EH (cell line): ENCODE data around the gene PIAS1.
"Not testable (repeated sequence)": the region's sequence is repeated elsewhere in the genome, so short reads cannot be mapped to it uniquely, and the experiment has no call there.

Experiments
- DNase-seq: peaks from one replicate; pipeline ENCODE4 v3.0.0-alpha.2; 2015; ENCODE audit warnings: low read depth

The PIAS1 gene

GRCh38 chr15:68114840-68115239 lies 60.7 kb downstream of the PIAS1 start:
- DNase-seq = no peak

DNA sequence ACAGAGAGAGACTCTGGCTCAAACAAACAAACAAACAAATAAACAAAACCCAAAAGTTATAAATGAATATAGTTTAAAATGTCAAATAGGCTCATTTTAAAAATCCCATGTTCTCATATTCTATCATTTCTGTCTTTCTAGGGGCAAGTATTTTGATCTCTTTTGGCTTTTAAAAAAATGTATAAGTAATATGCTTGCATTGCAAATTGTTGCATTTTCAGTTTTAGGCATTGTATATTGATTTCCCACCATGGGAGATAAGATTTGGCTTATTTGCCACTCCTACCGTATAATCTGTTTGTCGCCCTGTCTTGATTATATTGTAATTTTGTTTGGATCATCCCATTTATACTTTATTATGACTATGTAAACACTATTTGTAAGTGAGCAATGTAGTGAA lies 70.6 kb downstream of the PIAS1 start:
- DNase-seq = no peak

GRCh38 chr15:68126396-68126795 lies 72.3 kb downstream of the PIAS1 start:
- no peak for DNase-seq

GRCh38 chr15:68129072-68129471 lies 75.0 kb downstream of the PIAS1 start:
- DNase-seq = no peak

GRCh38 chr15:68130851-68131250 lies 76.7 kb downstream of the PIAS1 start:
- DNase-seq = no peak

GRCh38 chr15:68137096-68137495 lies 83.0 kb downstream of the PIAS1 start:
- DNase-seq = no peak

- DNase-seq = no peak
These were observed 89.0 kb downstream of the PIAS1 start for GRCh38 chr15:68143129-68143528.

- DNase-seq = no peak
These were observed 89.7 kb downstream of the PIAS1 start for GRCh38 chr15:68143785-68144184.

DNA sequence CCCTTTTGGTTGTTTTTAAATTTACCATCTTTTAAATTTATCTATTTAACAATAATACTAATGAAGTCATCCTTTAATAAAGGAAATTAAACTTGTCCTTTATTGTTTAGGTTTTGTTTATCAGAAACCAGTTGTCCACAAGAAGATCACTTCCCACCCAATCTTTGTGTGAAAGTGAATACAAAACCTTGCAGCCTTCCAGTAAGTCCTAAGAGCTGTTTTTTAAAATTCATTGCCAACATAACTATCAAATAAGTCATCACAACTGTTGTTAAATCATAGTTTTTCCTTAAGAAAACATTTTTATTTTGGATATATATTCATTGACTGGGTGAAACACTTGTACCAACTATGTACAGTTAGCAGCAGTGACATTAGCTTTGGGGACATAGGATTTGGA lies 91.6 kb downstream of the PIAS1 start:
- DNase-seq = peak; percentile 33

GRCh38 chr15:68148039-68148438 lies 93.9 kb downstream of the PIAS1 start:
- no peak for DNase-seq

GRCh38 chr15:68149059-68149458 lies 94.9 kb downstream of the PIAS1 start:
- peak; percentile 71 for DNase-seq

GRCh38 chr15:68150187-68150586 lies 96.1 kb downstream of the PIAS1 start:
- no peak for DNase-seq

- peak; percentile 58 for DNase-seq
These were observed 97.2 kb downstream of the PIAS1 start for GRCh38 chr15:68151277-68151676.

- no peak for DNase-seq
These were observed 98.2 kb downstream of the PIAS1 start for GRCh38 chr15:68152342-68152741.

DNA sequence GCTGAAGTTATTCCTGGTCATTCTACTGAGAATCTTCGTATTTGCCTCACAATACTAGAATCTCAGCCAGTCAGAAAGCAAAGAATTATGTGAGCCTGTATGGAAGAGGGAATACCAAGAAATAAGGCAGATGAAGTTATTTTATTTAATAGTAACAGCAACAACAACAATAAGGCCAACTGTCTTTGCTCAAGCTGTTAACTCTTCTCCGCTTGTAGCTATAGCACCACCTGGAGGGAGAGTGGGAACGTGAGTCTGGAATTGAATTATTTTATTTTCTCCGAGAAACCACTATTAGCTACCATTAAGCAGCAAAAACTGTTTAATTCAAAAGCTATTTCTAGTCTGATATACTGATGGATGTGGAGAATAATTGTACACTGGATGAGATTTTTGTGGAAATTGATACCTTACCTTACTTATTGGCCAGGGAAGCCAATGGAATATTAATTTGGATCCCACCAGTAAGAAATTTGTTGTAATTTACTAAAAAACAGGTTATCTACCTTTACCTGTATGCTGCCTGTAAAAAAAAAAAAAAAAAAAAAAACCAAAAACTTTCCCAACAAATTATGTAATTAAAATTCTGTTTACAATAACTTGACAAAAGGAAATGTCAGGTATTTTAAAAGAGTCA lies 100.9 kb downstream of the PIAS1 start:
- DNase-seq = peak; percentile 65

DNA sequence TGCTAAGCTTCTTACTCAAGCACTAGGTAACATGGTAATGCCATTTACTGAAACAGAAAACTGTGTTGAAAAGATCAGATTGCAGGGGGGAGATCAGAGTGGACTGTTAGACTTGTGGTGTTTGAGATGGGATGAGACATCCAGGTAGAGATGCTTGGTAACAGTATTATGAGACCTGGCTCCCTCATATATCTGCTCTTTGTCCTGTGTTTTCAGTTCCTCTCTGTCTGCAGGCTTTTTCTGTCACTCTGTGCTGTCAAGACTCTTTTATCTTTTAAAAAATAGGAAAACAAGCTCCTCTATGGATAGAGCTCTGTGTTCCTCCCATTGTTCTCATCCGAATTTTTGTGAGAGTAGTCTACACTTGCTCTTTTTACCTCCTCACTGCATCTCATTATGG lies 103.0 kb downstream of the PIAS1 start:
- DNase-seq = no peak

- DNase-seq = peak; percentile 45
These were observed 104.0 kb downstream of the PIAS1 start for GRCh38 chr15:68158046-68158628.

- no peak for DNase-seq
These were observed 109.1 kb downstream of the PIAS1 start for GRCh38 chr15:68163191-68163590.

GRCh38 chr15:68166847-68167246 lies 112.7 kb downstream of the PIAS1 start:
- DNase-seq = no peak

GRCh38 chr15:68172037-68172436 lies 117.9 kb downstream of the PIAS1 start:
- DNase-seq = not testable (repeated sequence)

DNA sequence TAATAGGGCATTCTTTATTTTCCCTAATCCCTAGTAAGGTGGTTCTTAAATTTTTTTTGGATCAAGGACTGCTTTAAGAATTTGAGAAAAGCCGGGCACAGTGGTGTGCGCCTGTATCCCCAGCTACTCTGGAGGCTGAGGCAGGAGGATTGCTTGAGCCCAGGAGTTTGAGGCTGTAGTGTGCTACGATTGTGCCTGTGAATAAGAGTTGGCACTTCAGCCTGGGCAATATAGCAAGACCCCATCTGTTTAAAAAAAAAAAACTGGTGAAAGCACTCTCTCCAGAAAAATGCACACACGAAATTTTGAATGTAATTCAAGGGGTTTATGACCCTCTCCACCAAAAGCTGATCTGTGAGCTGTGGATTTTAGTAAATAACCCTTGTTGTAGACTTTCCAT lies 119.0 kb downstream of the PIAS1 start:
- no peak for DNase-seq

DNA sequence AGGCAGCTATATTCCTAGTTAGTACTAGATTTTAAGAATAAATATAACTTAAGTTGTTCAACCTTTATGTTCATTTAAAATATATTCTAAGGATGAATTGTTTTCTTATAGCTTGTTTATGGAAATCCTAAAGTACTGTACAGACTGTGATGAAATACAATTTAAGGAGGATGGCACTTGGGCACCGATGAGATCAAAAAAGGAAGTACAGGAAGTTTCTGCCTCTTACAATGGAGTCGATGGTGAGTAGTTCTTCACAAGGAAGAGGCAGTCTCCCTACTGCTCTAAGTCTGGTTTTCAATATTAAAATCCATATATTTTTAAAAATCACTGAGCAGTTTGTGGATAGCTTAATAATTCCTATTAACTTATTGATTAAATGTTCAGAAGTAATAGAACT lies 121.4 kb downstream of the PIAS1 start:
- no peak for DNase-seq

DNA sequence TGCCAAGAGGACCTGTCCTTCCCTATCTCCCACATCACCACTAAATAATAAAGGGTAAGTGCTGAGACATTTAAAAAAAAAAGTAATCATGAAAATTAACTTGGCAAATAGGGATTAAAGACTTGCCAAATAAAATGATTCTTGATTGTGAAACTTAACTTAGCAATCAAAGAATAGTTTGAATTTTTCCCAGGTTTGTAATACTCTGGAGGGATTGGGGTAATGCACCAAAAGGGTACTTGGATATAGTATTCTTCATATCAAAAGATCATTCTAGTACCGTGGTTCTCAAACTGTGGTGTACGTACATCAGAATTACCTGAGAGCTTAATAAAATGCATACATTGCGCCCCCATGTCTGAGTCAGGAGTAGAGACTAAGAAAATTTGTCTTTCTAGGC lies 122.5 kb downstream of the PIAS1 start:
- DNase-seq = peak; percentile 44

DNA sequence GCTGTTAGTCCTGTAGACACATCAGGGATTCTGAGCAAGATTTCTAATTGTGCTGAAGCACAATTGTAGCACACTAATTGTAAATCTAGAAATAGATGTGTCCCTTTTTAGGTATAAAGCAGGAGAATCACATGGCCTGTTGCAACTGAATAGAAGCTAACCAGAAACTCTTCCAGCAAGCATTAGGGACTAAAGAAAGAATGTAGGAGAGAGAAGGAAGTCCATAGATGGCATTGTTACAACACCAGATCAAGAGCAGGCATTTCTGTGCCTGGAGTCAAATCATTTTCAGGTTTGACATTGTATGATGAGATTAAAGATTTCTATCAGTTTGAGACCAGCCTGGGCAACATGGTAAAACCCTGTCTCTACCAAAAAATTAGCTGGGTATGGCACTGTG lies 123.6 kb downstream of the PIAS1 start:
- DNase-seq = peak; percentile 68
